Measurements from ENCODE around the gene GJB3. TPM values are rescaled to one million over a fixed set of nuclear protein-coding genes. Genes with fewer than 3 reads are reported as not detected.

GJB3 gene
- total RNA-seq, 1 experiment from 2014 or later, result 0.52 TPM

GRCh38 chr1:34794001-34794789 is 13.2 kb downstream of the GJB3 start:
- Histone ChIP-seq H3K9me3 (no peaks in the 10 kb centered on the region), H3K4me1 (no peaks in the 10 kb centered on the region), H3K27me3 (replicated peaks; ENCODE audit: control insufficient read depth, insufficient read depth, low read length) (no peaks in the 10 kb centered on the region; the same call in 1 of the 2 replicates), H3K4me3 (ENCODE audit: low read depth, low read length) (no peak overlapping the region), H3K36me3 (ENCODE audit: control insufficient read depth, insufficient read depth, low read length) (no peaks in the 10 kb centered on the region)
- H3K4me1 Mint-ChIP-seq (ENCODE audit: low read depth, unreplicated experiment), result no peaks in the 10 kb centered on the region
- no peaks in the 10 kb centered on the region for H3K36me3 Mint-ChIP-seq (ENCODE audit: insufficient read depth, unreplicated experiment)
- TF ChIP-seq, protein P1, sequence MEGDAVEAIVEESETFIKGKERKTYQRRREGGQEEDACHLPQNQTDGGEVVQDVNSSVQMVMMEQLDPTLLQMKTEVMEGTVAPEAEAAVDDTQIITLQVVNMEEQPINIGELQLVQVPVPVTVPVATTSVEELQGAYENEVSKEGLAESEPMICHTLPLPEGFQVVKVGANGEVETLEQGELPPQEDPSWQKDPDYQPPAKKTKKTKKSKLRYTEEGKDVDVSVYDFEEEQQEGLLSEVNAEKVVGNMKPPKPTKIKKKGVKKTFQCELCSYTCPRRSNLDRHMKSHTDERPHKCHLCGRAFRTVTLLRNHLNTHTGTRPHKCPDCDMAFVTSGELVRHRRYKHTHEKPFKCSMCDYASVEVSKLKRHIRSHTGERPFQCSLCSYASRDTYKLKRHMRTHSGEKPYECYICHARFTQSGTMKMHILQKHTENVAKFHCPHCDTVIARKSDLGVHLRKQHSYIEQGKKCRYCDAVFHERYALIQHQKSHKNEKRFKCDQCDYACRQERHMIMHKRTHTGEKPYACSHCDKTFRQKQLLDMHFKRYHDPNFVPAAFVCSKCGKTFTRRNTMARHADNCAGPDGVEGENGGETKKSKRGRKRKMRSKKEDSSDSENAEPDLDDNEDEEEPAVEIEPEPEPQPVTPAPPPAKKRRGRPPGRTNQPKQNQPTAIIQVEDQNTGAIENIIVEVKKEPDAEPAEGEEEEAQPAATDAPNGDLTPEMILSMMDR (IDR thresholded peaks at IDR 0.05; ENCODE audit: insufficient read depth in 1 of 2, low read depth in 1 of 2, low read length in 1 of 2, severe bottlenecking in 1 of 2, unreplicated experiment in 1 of 2), result no peak
- POLR2A ChIA-PET, result no interaction called here
- CTCF ChIA-PET, result no interaction called here
- no peak overlapping the region for H3K27ac Mint-ChIP-seq (ENCODE audit: unreplicated experiment)
- intact Hi-C loops (cut with micrococcal nuclease; ENCODE audit: unreplicated experiment), result no loop called here
- H3K9me3 Mint-ChIP-seq (ENCODE audit: unreplicated experiment), result no peaks in the 10 kb centered on the region
- no peak for DNase-seq
- H3K4me3 Mint-ChIP-seq (ENCODE audit: unreplicated experiment), result no peak overlapping the region
- H3K27me3 Mint-ChIP-seq (ENCODE audit: insufficient read depth, unreplicated experiment), result no peaks in the 10 kb centered on the region
- no TSS peak for BruUV-seq (replicated peaks)

GRCh38 chr1:34794790-34795180 is 13.8 kb downstream of the GJB3 start:
- Mint-ChIP-seq H3K4me3 (ENCODE audit: unreplicated experiment) (no peak overlapping the region), H3K9me3 (ENCODE audit: unreplicated experiment) (no peaks in the 10 kb centered on the region), H3K27me3 (ENCODE audit: insufficient read depth, unreplicated experiment) (no peaks in the 10 kb centered on the region), H3K27ac (ENCODE audit: unreplicated experiment) (no peak overlapping the region), H3K36me3 (ENCODE audit: insufficient read depth, unreplicated experiment) (no peaks in the 10 kb centered on the region), H3K4me1 (ENCODE audit: low read depth, unreplicated experiment) (no peaks in the 10 kb centered on the region)
- ChIA-PET CTCF (no interaction called here), POLR2A (no interaction called here)
- intact Hi-C loops (cut with micrococcal nuclease; ENCODE audit: unreplicated experiment), result no loop called here
- no peaks in the 10 kb centered on the region for H3K4me1 ChIP-seq
- DNase-seq, result no peak
- H3K27me3 ChIP-seq (replicated peaks; ENCODE audit: control insufficient read depth, insufficient read depth, low read length), result no peaks in the 10 kb centered on the region; the same call in 1 of the 2 replicates
- no peaks in the 10 kb centered on the region for H3K9me3 ChIP-seq
- no peaks in the 10 kb centered on the region for H3K36me3 ChIP-seq (ENCODE audit: control insufficient read depth, insufficient read depth, low read length)
- TF ChIP-seq, protein P1 (IDR thresholded peaks at IDR 0.05; ENCODE audit: insufficient read depth in 1 of 2, low read depth in 1 of 2, low read length in 1 of 2, severe bottlenecking in 1 of 2, unreplicated experiment in 1 of 2), result no peak
- BruUV-seq (replicated peaks), result no TSS peak
- H3K4me3 ChIP-seq (ENCODE audit: low read depth, low read length), result no peak overlapping the region

GRCh38 chr1:34795916-34796315 is 14.9 kb downstream of the GJB3 start:
- no peaks in the 10 kb centered on the region for H3K36me3 Mint-ChIP-seq (ENCODE audit: insufficient read depth, unreplicated experiment)
- Histone ChIP-seq H3K27me3 (replicated peaks; ENCODE audit: control insufficient read depth, insufficient read depth, low read length) (no peaks in the 10 kb centered on the region; the same call in 1 of the 2 replicates), H3K9me3 (no peaks in the 10 kb centered on the region), H3K4me1 (no peaks in the 10 kb centered on the region), H3K36me3 (ENCODE audit: control insufficient read depth, insufficient read depth, low read length) (no peaks in the 10 kb centered on the region), H3K4me3 (ENCODE audit: low read depth, low read length) (no peak overlapping the region)
- H3K27ac Mint-ChIP-seq (ENCODE audit: unreplicated experiment), result no peak overlapping the region
- TF ChIP-seq, protein P1 (IDR thresholded peaks at IDR 0.05; ENCODE audit: insufficient read depth in 1 of 2, low read depth in 1 of 2, low read length in 1 of 2, severe bottlenecking in 1 of 2, unreplicated experiment in 1 of 2), result no peak
- H3K4me1 Mint-ChIP-seq (ENCODE audit: low read depth, unreplicated experiment), result no peaks in the 10 kb centered on the region
- no TSS peak for BruUV-seq (replicated peaks)
- intact Hi-C loops (cut with micrococcal nuclease; ENCODE audit: unreplicated experiment), result no loop called here
- no peaks in the 10 kb centered on the region for H3K9me3 Mint-ChIP-seq (ENCODE audit: unreplicated experiment)
- H3K27me3 Mint-ChIP-seq (ENCODE audit: insufficient read depth, unreplicated experiment), result no peaks in the 10 kb centered on the region
- CTCF ChIA-PET, result no interaction called here
- H3K4me3 Mint-ChIP-seq (ENCODE audit: unreplicated experiment), result no peak overlapping the region
- POLR2A ChIA-PET, result no interaction called here
- DNase-seq, result no peak
